Fibroblast of skin of right biceps (primary cell): ENCODE results near the gene NTM.
"Not testable (repeated sequence)": the region's sequence is repeated elsewhere in the genome, so short reads cannot be mapped to it uniquely, and the experiment has no call there.

Experiments
- DNase-seq: peaks from one replicate; pipeline ENCODE4 v3.0.0-alpha.2; 2013

NTM gene

DNA sequence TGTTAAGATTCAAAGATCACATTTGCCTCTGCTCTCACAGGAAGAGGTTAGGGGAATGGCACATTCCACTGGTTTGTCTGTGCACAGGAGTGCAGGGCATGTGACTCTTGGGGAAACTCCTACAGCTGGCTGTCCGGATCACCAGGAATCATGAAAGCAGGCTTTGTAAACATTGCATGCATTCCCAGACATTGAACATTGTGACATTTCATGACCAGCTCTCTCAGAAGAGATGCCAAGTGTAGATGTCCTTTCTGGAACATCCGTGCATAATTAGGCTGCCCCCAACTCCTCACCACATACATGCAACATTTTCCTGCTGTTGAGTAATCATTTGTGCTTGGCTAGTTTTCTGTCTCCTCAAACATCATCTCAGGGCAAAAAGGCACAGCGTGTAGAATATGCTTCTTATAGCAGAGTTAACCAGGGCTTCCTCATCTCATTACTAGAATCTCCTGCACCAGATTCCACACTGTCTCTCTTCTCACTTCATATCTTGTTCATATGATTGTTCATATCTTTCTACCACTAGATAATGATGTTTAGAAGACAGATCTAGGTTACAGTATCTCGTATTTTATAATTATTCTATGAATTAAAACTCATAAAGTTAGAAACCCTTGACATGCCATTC, 694.7 kb downstream of the NTM start:
- DNase-seq: peak; percentile 100

- DNase-seq: no peak
Measured at GRCh38 chr11:132068556-132068955, 698.1 kb downstream of the NTM start.

GRCh38 chr11:132069593-132069992, 699.2 kb downstream of the NTM start:
- not testable (repeated sequence) for DNase-seq

- DNase-seq: not testable (repeated sequence)
Measured at GRCh38 chr11:132070907-132071306, 700.5 kb downstream of the NTM start.

- DNase-seq: peak; percentile 100
Measured at GRCh38 chr11:132072044-132072857, 701.8 kb downstream of the NTM start.

DNA sequence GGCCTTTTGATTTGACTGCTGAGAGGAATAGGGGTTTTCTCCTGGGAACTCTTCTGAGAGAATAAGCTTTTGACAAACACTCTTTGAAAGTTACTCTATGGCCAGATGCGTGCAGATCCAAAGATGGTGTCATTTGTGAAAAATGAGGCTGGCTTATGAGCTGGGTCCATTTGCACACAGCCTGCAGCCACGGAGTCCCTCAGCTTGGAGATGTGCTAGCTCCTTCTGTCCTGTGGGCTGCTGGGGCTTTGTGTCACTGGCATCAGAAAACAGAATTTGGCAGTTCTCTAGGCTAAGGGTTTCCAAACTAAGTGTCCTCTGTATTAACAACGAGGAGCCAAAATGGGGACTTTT, 702.4 kb downstream of the NTM start:
- DNase-seq: no peak

- DNase-seq: peak; percentile 50
Measured at GRCh38 chr11:132073787-132074186, 703.4 kb downstream of the NTM start.

- DNase-seq: no peak
Measured at GRCh38 chr11:132075447-132075846, 705.0 kb downstream of the NTM start.

DNA sequence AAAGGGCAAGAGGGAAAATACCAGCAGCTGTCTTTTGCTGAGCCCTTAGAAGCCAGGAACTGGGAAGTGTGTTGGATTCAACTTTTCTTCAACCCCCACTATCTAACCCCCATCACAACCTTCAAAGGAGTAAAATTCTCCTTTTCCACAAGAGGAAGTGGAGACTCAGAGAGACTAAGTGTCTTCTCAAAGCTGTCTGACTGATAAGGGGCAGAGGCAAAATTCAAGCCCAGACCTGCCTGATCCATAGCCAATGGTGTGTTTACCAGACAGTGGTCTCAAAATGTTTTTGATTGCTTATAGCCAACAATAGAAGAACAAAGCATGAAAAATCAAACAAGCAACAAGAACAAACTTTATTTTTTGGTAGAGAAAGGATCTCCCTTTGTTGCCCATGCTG, 707.0 kb downstream of the NTM start:
- no peak for DNase-seq

DNA sequence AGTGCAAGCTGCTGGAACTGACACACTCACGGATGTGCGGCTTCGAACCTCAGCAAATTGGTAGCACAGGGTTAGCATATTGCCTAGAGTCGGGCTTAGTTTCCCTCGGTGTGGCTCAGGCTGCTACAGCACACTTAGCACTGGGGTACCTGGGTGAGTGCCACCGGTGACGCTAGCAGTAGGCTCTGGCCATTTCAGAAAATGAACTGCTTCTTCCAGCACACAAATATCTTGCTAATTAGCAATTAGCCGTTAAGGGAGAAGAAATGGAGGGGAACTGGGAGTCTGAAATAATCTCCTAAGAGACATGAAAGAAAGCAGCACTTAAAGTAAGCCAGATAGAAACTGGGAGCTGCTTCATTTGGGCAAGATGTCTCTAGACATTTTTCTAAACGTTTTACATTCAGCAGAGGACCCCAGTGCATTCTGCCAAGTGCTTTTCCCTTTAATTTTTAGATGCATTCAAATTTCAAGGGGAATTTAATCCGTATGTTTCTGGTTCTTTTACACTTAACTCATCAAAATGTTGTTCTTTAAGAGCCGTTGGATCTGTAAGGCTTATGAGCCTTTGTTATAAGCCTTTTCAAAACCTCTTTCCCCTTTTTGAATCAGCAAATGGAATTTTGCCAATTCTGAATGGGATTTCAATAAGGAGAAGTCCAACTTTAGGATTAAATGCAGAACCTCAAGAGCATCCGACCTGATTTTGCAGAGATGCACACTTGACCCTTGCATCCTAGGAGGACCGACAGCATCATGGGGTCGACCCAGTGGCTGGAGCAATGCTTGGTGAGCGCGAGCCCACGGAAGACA, 708.1 kb downstream of the NTM start:
- no peak for DNase-seq

DNA sequence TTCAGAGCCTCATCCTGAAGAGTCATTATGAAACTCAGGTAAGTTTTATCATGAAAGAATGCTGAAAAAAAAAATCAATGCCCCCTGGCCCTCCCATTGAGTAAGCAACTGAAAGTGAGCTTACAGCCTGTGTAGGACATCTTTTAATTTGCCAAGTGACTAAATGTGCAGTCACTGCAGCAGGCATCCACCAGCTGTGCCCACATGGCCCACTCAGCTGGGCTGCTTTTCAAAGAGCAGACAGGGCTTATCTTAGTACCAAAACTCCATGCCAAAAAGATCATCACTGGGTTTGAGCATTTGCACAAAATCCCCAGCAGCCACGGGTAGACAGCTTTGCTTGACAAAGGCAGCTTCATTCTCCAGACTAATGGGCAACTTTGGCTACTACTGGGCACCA, 709.7 kb downstream of the NTM start:
- DNase-seq: no peak

GRCh38 chr11:132082566-132082965, 712.2 kb downstream of the NTM start:
- no peak for DNase-seq

DNA sequence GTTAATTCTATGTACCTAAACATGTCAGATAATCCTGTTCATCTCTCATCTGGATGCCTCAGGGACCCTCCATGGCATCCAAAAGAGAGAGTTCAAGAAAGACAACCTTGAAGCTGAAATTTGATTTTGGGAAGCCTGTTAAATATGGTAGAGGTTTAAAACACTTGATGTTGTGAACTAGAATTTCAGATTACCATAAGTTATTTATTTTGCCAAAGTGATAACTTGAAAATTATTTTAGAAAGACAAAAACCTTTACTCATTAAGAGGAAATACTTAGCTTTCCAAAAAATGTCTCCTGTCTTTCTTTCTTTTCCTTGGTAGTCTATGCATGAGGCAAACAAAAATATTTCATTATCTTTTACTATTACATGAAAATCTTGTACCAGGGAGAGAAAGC, 714.0 kb downstream of the NTM start:
- DNase-seq: no peak

DNA sequence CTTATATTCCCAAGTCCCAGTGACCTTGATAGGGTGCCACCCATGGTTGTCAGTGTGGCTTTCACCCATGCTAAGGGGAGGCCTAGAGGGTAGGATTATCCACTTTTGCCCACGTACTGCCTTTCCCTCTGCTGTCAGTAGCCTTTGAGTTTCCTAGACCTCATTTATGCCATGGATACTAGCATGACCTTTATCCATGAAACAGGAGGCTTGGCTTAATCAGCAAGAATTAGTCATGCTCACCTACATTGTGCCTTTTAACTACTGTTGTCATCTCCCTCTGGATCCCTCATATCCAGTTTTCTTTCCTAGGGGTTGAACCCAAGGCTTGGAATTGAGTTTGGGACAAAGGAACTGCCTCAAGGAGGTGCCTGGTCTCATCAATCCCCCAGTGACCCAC, 716.7 kb downstream of the NTM start:
- DNase-seq: no peak

DNA sequence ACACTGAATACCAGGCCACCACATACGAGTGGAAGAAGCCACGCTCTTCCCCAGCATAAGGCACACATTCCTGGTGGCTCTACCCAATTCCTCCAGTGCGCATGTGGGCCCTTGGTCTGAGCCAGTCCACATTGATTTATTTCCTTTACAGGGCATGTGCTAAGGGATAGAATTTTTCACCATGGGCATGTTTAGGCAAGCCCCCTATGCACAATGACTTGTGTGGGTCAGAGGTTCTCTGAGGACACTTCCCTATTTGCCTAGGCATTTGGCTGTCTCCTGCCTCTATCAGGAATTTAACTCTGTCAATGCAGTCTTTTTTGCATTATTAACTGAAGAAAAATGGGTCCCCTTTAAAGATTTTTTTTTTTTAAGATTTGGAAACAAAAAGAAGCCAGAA, 718.1 kb downstream of the NTM start:
- DNase-seq: no peak

DNA sequence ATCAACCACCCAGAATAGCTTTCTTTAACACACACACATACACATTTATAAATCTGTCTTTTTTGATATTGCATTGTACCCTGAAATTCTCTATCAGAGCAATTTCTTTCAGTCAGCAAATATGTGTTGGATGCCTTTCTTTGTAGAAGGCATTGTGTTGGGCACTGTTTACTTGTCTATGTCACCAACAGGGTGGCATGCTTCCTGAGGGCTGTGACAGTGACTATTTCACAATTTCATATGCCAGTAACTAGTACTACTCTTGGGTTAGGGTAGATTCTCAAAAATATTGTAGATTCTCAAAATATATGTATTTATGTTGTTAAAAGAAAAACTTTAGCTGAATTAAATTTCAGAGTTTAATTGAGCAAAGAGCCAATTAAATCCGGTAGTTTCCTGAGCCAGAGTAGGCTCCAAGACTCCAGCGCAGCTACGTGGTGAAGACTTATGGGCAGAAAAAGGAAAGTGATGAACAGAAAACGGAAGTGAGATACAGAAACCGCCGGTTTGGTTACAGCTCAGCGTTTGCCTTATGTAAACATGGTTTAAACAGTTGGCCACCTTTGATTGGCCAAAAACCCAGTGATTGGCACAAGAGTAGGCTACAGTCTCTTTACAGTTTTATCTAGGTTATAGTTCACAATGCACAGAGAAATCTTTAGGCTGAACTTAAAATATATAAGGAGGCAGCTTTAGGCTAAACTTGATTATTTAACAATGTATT, 723.3 kb downstream of the NTM start:
- no peak for DNase-seq

DNA sequence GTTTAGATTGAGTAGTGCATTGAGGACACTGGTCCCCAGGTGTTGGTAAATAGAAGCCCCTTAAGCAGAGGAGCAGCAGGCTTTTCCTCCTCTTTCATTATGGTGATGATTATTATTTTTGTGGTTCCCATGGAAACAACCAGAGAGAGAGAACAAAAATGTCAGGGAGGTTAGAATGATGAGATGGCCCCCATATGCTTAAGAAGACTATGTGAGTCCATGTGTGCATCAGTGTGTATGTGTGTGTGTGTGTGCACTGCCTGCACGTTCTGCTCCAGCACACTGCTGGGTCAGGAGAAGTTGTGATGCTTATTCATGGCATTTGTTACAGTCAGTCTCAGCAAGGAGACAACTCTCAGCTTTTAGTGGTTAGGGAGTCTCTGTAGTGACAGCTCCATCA, 724.2 kb downstream of the NTM start:
- DNase-seq: peak; percentile 17

DNA sequence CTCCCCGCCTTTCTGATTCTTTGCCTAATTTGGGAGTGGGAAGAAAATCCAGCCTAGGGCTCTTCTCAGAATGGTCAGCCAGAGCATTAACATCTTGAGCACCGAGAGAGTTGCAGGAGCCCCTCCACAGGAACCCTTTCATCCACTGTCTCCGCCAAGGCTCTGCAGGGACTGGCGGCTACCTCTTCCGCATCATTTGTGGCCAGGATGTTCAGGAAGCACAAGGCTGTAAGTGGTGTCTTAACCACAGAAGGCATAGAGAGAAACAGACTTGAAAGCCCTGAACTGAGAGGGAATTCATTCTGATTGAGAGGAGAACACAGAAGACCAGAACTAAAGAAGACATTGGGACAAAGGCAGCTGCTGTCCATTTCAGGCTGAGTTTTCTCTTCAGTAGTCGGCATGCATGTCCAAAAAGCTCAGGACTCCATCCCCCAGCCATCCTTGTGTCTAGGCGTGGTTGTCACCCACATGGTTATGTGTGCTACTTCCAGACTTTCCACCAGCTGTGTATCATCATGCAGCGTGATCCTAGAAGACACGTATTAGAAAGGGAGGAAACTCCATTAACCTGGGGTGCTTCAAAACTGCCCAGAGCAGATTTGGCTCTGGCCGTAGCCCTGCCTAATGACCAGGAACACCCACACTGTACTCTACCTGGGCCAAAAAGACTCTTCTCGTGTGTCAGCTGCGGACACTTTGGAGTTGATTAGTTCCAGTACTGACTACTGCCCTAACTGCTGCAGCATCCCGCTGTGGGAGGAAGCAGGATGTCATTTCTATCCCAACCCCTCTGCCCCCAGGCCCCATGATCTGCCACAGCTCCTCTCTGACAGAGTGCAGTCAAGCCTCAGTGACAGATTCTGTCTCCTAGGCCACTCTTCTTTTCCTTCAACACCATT, 725.1 kb downstream of the NTM start:
- DNase-seq: no peak

- DNase-seq: no peak
Measured at GRCh38 chr11:132096132-132096825, 725.9 kb downstream of the NTM start.

- DNase-seq: no peak
Measured at GRCh38 chr11:132099692-132100091, 729.3 kb downstream of the NTM start.

DNA sequence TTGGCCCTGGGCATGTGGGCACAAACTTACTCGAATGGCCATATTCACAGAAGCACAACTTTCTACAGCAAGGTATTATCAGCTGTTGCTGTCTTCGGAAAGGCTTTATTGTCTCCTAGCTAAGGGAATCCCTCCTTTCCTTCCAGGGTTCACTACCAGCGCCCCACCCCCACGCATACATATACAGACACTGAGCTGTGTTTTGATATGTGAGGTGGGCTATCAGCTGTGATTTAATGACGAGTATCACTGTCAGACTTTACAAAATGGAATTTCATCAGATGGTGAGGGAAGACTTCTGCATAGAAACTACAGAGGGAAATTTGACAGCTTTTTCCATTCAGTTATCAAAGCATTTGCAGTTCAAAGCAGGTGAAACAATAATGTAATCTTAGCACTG, 730.2 kb downstream of the NTM start:
- DNase-seq: no peak
